ENCODE measurements around the gene STAT5B. TPM values are rescaled to one million over a fixed set of nuclear protein-coding genes. Genes with fewer than 3 reads are reported as not detected.

Gene STAT5B
- polyA plus RNA-seq, 3 donors = 28.5 to 103 (median 47.9) TPM

- no peak overlapping the region for H3K4me3 Mint-ChIP-seq
These were observed 22.6 kb downstream of the STAT5B start for GRCh38 chr17:42253578-42253977.

GRCh38 chr17:42252597-42253550, 23.3 kb downstream of the STAT5B start:
- H3K4me3 Mint-ChIP-seq = no peak overlapping the region
- peak overlapping the region in 1 of 7 donors; percentile 5 for H3K27ac Mint-ChIP-seq
- DNase-seq = no peak
- H3K4me1 ChIP-seq (ENCODE audit: control insufficient read depth in 1 of 2, insufficient read depth in 2 of 2, low read length in 2 of 2) = peaks cover 23 to 34% of the 10 kb centered on the region in 2 donors
- H3K9ac ChIP-seq (ENCODE audit: insufficient read depth, low read length, poor library complexity, severe bottlenecking) = no peak overlapping the region
- H3K27me3 ChIP-seq (ENCODE audit: control insufficient read depth in 2 of 2, insufficient read depth in 2 of 2, low read length in 2 of 2) = no peaks in the 10 kb centered on the region
- no peaks in the 10 kb centered on the region for H3K9me3 Mint-ChIP-seq
- no peak overlapping the region for H2AFZ ChIP-seq (ENCODE audit: insufficient read depth, low read depth, low read length, poor library complexity, severe bottlenecking)
- H3K36me3 Mint-ChIP-seq = peaks cover 2 to 3% of the 10 kb centered on the region in 2 donors
- intact Hi-C loops (cut with micrococcal nuclease) = no loop called here
- H3K4me3 ChIP-seq (replicated peaks in 1 of 3; ENCODE audit: low read depth in 2 of 3, low read length in 3 of 3) = no peak overlapping the region
- WGBS (ENCODE audit: insufficient coverage) = 60% methylated on average over 2 of the region's 4 CpGs
- H3K4me2 ChIP-seq (replicated peaks; ENCODE audit: extremely low read depth, low read length, poor library complexity, severe bottlenecking) = no peak overlapping the region
- H3K27ac ChIP-seq (ENCODE audit: low read depth in 1 of 2, low read length in 2 of 2) = no peak overlapping the region
- no peaks in the 10 kb centered on the region for H3K9me3 ChIP-seq (replicated peaks in 1 of 2; ENCODE audit: control insufficient read depth in 1 of 2, insufficient read depth in 1 of 2, low read length in 2 of 2)
- TF ChIP-seq, protein P1, sequence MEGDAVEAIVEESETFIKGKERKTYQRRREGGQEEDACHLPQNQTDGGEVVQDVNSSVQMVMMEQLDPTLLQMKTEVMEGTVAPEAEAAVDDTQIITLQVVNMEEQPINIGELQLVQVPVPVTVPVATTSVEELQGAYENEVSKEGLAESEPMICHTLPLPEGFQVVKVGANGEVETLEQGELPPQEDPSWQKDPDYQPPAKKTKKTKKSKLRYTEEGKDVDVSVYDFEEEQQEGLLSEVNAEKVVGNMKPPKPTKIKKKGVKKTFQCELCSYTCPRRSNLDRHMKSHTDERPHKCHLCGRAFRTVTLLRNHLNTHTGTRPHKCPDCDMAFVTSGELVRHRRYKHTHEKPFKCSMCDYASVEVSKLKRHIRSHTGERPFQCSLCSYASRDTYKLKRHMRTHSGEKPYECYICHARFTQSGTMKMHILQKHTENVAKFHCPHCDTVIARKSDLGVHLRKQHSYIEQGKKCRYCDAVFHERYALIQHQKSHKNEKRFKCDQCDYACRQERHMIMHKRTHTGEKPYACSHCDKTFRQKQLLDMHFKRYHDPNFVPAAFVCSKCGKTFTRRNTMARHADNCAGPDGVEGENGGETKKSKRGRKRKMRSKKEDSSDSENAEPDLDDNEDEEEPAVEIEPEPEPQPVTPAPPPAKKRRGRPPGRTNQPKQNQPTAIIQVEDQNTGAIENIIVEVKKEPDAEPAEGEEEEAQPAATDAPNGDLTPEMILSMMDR (IDR thresholded peaks at IDR 0.05) = no peak
- H3K4me1 Mint-ChIP-seq = peaks cover 50% of the 10 kb centered on the region
- peaks cover 83% of the 10 kb centered on the region for H3K79me2 ChIP-seq (ENCODE audit: insufficient read depth, low read length)
- H3K27me3 Mint-ChIP-seq (ENCODE audit: low read depth in 3 of 3) = no peaks in the 10 kb centered on the region
- no peaks in the 10 kb centered on the region for H3K36me3 ChIP-seq (replicated peaks in 1 of 2; ENCODE audit: control insufficient read depth in 1 of 2, insufficient read depth in 2 of 2, low read length in 2 of 2)
- H4K20me1 ChIP-seq (ENCODE audit: insufficient read depth, low read length) = peaks cover 33% of the 10 kb centered on the region

More at GRCh38 chr17:42253578-42253977, 22.6 kb downstream of the STAT5B start:
- Mint-ChIP-seq H3K36me3 (peaks cover 2 to 3% of the 10 kb centered on the region in 2 donors), H3K27me3 (ENCODE audit: low read depth in 3 of 3) (no peaks in the 10 kb centered on the region), H3K9me3 (no peaks in the 10 kb centered on the region), H3K4me1 (peaks cover 44% of the 10 kb centered on the region), H3K27ac (no peak overlapping the region)
- intact Hi-C loops (cut with micrococcal nuclease) = no loop called here
- Histone ChIP-seq H3K27ac (ENCODE audit: low read depth in 1 of 2, low read length in 2 of 2) (no peak overlapping the region), H3K27me3 (ENCODE audit: control insufficient read depth in 2 of 2, insufficient read depth in 2 of 2, low read length in 2 of 2) (no peaks in the 10 kb centered on the region), H3K4me3 (replicated peaks in 1 of 3; ENCODE audit: low read depth in 2 of 3, low read length in 3 of 3) (no peak overlapping the region), H3K9ac (ENCODE audit: insufficient read depth, low read length, poor library complexity, severe bottlenecking) (no peak overlapping the region), H3K9me3 (replicated peaks in 1 of 2; ENCODE audit: control insufficient read depth in 1 of 2, insufficient read depth in 1 of 2, low read length in 2 of 2) (no peaks in the 10 kb centered on the region), H4K20me1 (ENCODE audit: insufficient read depth, low read length) (peaks cover 40% of the 10 kb centered on the region), H3K79me2 (ENCODE audit: insufficient read depth, low read length) (peaks cover 84% of the 10 kb centered on the region), H3K4me2 (replicated peaks; ENCODE audit: extremely low read depth, low read length, poor library complexity, severe bottlenecking) (no peak overlapping the region), H2AFZ (ENCODE audit: insufficient read depth, low read depth, low read length, poor library complexity, severe bottlenecking) (no peak overlapping the region), H3K36me3 (replicated peaks in 1 of 2; ENCODE audit: control insufficient read depth in 1 of 2, insufficient read depth in 2 of 2, low read length in 2 of 2) (peaks cover 0 to 2% of the 10 kb centered on the region in 2 donors), H3K4me1 (ENCODE audit: control insufficient read depth in 1 of 2, insufficient read depth in 2 of 2, low read length in 2 of 2) (peaks cover 17 to 28% of the 10 kb centered on the region in 2 donors)
- WGBS (ENCODE audit: insufficient coverage) = no CpG with 5 or more reads among the region's 5 CpGs
- TF ChIP-seq, protein P1 (IDR thresholded peaks at IDR 0.05) = no peak
- no peak for DNase-seq
